ENCODE results near the gene SPATA18. TPM values are rescaled to one million over a fixed set of nuclear protein-coding genes. Genes with fewer than 3 reads are reported as not detected.

The SPATA18 gene
- polyA plus RNA-seq, 2 of the 4 experiments (the other 2 are of a cell fraction) = 4.3 to 6.7 TPM

- no peak for DNase-seq (ENCODE audit: low read depth in 1 of 2, low spot score in 1 of 2)
- Histone ChIP-seq H3K9me3 (no peaks in the 10 kb centered on the region), H3K4me2 (no peak overlapping the region), H3K4me3 (no peak overlapping the region), H3K27ac (no peak overlapping the region), H3K4me1 (no peaks in the 10 kb centered on the region)
- TF ChIP-seq PHF8 (IDR thresholded peaks at IDR 0.05; ENCODE audit: borderline replicate concordance, low read depth) (no peak), HOXA7 (CRISPR knock-in tag; IDR thresholded peaks at IDR 0.05) (no peak), SMC3 (IDR thresholded peaks at IDR 0.05) (no peak), POLR2AphosphoS2 (conservative IDR thresholded peaks at IDR 0.05; ENCODE audit: low read length) (no peak), ZNF302 (CRISPR knock-in tag; IDR thresholded peaks at IDR 0.05) (no peak), ZFP36 (IDR thresholded peaks at IDR 0.05; ENCODE audit: borderline replicate concordance, partially characterized antibody) (no peak), BHLHE40 (IDR thresholded peaks at IDR 0.05; ENCODE audit: low read depth, low read length) (no peak)
- TF ChIP-seq, protein P1, sequence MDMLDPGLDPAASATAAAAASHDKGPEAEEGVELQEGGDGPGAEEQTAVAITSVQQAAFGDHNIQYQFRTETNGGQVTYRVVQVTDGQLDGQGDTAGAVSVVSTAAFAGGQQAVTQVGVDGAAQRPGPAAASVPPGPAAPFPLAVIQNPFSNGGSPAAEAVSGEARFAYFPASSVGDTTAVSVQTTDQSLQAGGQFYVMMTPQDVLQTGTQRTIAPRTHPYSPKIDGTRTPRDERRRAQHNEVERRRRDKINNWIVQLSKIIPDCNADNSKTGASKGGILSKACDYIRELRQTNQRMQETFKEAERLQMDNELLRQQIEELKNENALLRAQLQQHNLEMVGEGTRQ (IDR thresholded peaks at IDR 0.05) = no peak
- CTCF ChIA-PET = interaction anchor here (0.6 kb wide), 1 partner anchor 245 kb away, joined by 3 read pairs; no protein-coding TSS in a partner anchor
- no peak for FAIRE-seq
- POLR2A ChIA-PET = no interaction called here
- ATAC-seq = no peak
- 30% methylated on average over 3 of the region's 3 CpGs for WGBS (ENCODE audit: missing lambda C conversion rate)
Measured at GRCh38 chr4:52126226-52126625, 75.1 kb downstream of the SPATA18 start.

- Histone ChIP-seq H3K4me2 (no peak overlapping the region), H3K9me3 (no peaks in the 10 kb centered on the region), H3K4me1 (no peaks in the 10 kb centered on the region), H3K27ac (no peak overlapping the region), H3K4me3 (no peak overlapping the region)
- 13% methylated on average over 5 of the region's 5 CpGs for WGBS (ENCODE audit: missing lambda C conversion rate)
- FAIRE-seq (no peak), ATAC-seq (no peak), DNase-seq (ENCODE audit: low read depth in 1 of 2, low spot score in 1 of 2) (no peak)
- ChIA-PET POLR2A (no interaction called here), CTCF (no interaction called here)
- TF ChIP-seq SREBF2 (IDR thresholded peaks at IDR 0.05) (no peak), NFE2L2 (conservative IDR thresholded peaks at IDR 0.05; ENCODE audit: low read length) (no peak), EHMT2 (IDR thresholded peaks at IDR 0.05; ENCODE audit: low read depth) (no peak), PHF8 (IDR thresholded peaks at IDR 0.05; ENCODE audit: borderline replicate concordance, low read depth) (no peak), CEBPB (IDR thresholded peaks at IDR 0.05) (no peak), TFCP2L1 (CRISPR knock-in tag; IDR thresholded peaks at IDR 0.05) (no peak), HOXB5 (CRISPR knock-in tag; IDR thresholded peaks at IDR 0.05) (no peak), CBX2 (IDR thresholded peaks at IDR 0.05; ENCODE audit: borderline replicate concordance, low read depth) (no peak), RFX5 (IDR thresholded peaks at IDR 0.05) (no peak), CHD4 (IDR thresholded peaks at IDR 0.05; ENCODE audit: borderline replicate concordance) (no peak)
- TF ChIP-seq, protein P2, sequence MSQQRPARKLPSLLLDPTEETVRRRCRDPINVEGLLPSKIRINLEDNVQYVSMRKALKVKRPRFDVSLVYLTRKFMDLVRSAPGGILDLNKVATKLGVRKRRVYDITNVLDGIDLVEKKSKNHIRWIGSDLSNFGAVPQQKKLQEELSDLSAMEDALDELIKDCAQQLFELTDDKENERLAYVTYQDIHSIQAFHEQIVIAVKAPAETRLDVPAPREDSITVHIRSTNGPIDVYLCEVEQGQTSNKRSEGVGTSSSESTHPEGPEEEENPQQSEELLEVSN (IDR thresholded peaks at IDR 0.05; ENCODE audit: borderline replicate concordance, low read depth) = no peak
- TF ChIP-seq, protein P3, sequence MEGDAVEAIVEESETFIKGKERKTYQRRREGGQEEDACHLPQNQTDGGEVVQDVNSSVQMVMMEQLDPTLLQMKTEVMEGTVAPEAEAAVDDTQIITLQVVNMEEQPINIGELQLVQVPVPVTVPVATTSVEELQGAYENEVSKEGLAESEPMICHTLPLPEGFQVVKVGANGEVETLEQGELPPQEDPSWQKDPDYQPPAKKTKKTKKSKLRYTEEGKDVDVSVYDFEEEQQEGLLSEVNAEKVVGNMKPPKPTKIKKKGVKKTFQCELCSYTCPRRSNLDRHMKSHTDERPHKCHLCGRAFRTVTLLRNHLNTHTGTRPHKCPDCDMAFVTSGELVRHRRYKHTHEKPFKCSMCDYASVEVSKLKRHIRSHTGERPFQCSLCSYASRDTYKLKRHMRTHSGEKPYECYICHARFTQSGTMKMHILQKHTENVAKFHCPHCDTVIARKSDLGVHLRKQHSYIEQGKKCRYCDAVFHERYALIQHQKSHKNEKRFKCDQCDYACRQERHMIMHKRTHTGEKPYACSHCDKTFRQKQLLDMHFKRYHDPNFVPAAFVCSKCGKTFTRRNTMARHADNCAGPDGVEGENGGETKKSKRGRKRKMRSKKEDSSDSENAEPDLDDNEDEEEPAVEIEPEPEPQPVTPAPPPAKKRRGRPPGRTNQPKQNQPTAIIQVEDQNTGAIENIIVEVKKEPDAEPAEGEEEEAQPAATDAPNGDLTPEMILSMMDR (IDR thresholded peaks at IDR 0.05) = no peak
Measured at GRCh38 chr4:52126966-52127365, 75.9 kb downstream of the SPATA18 start.

DNA sequence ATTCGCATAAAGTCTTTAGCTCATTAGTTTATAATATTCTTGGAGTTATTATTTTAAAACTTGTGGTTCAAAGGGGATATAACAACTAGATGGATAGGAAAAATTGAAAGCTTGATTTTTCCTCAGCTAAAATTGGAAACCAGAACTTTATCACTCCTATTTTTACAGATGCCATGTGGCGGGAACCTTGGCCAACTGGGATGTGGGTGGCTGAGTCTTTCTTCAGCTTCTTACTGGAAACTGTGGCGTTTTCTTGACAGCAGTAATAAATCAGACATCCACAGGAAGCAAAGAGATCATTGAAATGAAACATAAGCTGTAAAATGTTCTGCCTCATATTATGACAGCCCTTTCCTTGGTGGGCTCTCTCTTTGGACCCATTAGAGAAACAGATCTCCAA, 84.1 kb downstream of the SPATA18 start:
- no peaks in the 10 kb centered on the region for H3K4me1 ChIP-seq
- no peak overlapping the region for H3K27ac ChIP-seq
- WGBS (ENCODE audit: missing lambda C conversion rate) = 56% methylated on average over 3 of the region's 3 CpGs
- H3K9me3 ChIP-seq = no peaks in the 10 kb centered on the region
- H3K4me2 ChIP-seq = no peak overlapping the region
- no peak overlapping the region for H3K4me3 ChIP-seq
- ATAC-seq = no peak
- no peak for FAIRE-seq
- POLR2A ChIA-PET = no interaction called here
- no peak for DNase-seq (ENCODE audit: low read depth in 1 of 2, low spot score in 1 of 2)
- CTCF ChIA-PET = no interaction called here
- no peak for TF ChIP-seq REST (IDR thresholded peaks at IDR 0.05)
- no peak for TF ChIP-seq SREBF2 (IDR thresholded peaks at IDR 0.05)
- TF ChIP-seq GATA3 (IDR thresholded peaks at IDR 0.05; ENCODE audit: borderline replicate concordance) = no peak
- TF ChIP-seq, protein P2 (IDR thresholded peaks at IDR 0.05; ENCODE audit: borderline replicate concordance, low read depth) = no peak
- no peak for TF ChIP-seq KDM5A (IDR thresholded peaks at IDR 0.05)
- TF ChIP-seq FOXS1 (CRISPR knock-in tag; IDR thresholded peaks at IDR 0.05) = no peak
- no peak for TF ChIP-seq HEYL (CRISPR knock-in tag; IDR thresholded peaks at IDR 0.05)
- no peak for TF ChIP-seq CBX8 (IDR thresholded peaks at IDR 0.05)
- TF ChIP-seq ZSCAN20 (CRISPR knock-in tag; IDR thresholded peaks at IDR 0.05) = no peak
- no peak for TF ChIP-seq RCOR1 (IDR thresholded peaks at IDR 0.05; ENCODE audit: low read depth, low read length)
- TF ChIP-seq HDAC2 (IDR thresholded peaks at IDR 0.05) = no peak
- no peak for TF ChIP-seq KDM1A (IDR thresholded peaks at IDR 0.05; ENCODE audit: low read depth)
- no peak for TF ChIP-seq ZNF302 (CRISPR knock-in tag; IDR thresholded peaks at IDR 0.05)
- no peak for TF ChIP-seq RNF2 (IDR thresholded peaks at IDR 0.05; ENCODE audit: borderline replicate concordance, low read depth)
